ENCODE data around the gene OR4C12. TPM values are rescaled to one million over a fixed set of nuclear protein-coding genes. Genes with fewer than 3 reads are reported as not detected.
"Not testable (repeated sequence)": the region's sequence is repeated elsewhere in the genome, so short reads cannot be mapped to it uniquely, and the experiment has no call there.

The OR4C12 gene
- total RNA-seq, result not detected
- polyA plus RNA-seq, result not detected
- long read RNA-seq, donor 1, result 0 reads
- long read RNA-seq, donor 2, result 0 reads
- long read RNA-seq, donor 3, result 0 reads
- long read RNA-seq, donor 4, result 0 reads
- long read RNA-seq, donor 5, result 0 reads
- long read RNA-seq, donor 6, result 0 reads
- long read RNA-seq, donor 7, result 0 reads
- long read RNA-seq, donor 8, result 0 reads
- long read RNA-seq, donor 9, result 0 reads
- long read RNA-seq, donor 10, result 0 reads

GRCh38 chr11:49982435-49982834 lies at the start of gene OR4C12:
Gene OR4C12, minus strand, starts transcription at chr11:49982535. Its CDS starts 34 bp downstream, at chr11:49982501.
- H3K9me3 ChIP-seq (replicated peaks in 1 of 3); intact Hi-C loops (cut with DNase I); H3K4me3 ChIP-seq; H3K27me3 ChIP-seq; DNase-seq; H3K27ac ChIP-seq; H3K36me3 ChIP-seq (replicated peaks in 1 of 2); H3K4me1 ChIP-seq (replicated peaks in 1 of 2): not testable (repeated sequence)
- WGBS, 4 donors, result 24 to 41% (median 35%) methylated on average over 1 of the region's 1 CpG

GRCh38 chr11:50030193-50030592 lies 47.9 kb upstream of the OR4C12 start:
- Histone ChIP-seq H3K27ac (no peak overlapping the region), H3K4me3 (no peak overlapping the region), H3K9me3 (replicated peaks in 1 of 3) (no peaks in the 10 kb centered on the region), H3K4me1 (replicated peaks in 1 of 2) (no peaks in the 10 kb centered on the region), H3K36me3 (replicated peaks in 1 of 2) (no peaks in the 10 kb centered on the region), H3K27me3 (no peaks in the 10 kb centered on the region)
- no peak for DNase-seq
- WGBS, 4 donors, result 21 to 35% (median 22%) methylated on average over 1 of the region's 1 CpG
- intact Hi-C loops (cut with DNase I), result no loop called here
- TF ChIP-seq CTCF (IDR thresholded peaks at IDR 0.05) (no peak), POLR2A (IDR thresholded peaks at IDR 0.05) (no peak)

- H3K36me3 ChIP-seq (replicated peaks in 1 of 2), result no peaks in the 10 kb centered on the region
- no peak overlapping the region for H3K4me3 ChIP-seq
- 34 to 48% (median 40%) methylated on average over 6 of the region's 6 CpGs for WGBS, 4 donors
- no peak overlapping the region for H3K27ac ChIP-seq
- H3K27me3 ChIP-seq, result no peaks in the 10 kb centered on the region
- TF ChIP-seq CTCF (IDR thresholded peaks at IDR 0.05) (peak; percentile 40 to 57 (median 48)), POLR2A (IDR thresholded peaks at IDR 0.05) (no peak)
- peak; percentile 41 to 78 (median 62) for DNase-seq
- H3K4me1 ChIP-seq (replicated peaks in 1 of 2), result no peaks in the 10 kb centered on the region
- no peaks in the 10 kb centered on the region for H3K9me3 ChIP-seq (replicated peaks in 1 of 3)
- intact Hi-C loops (cut with DNase I), result no loop called here
These were observed 13.2 kb upstream of the OR4C12 start for GRCh38 chr11:49995565-49995964.

- intact Hi-C loops (cut with DNase I); H3K4me3 ChIP-seq; H3K27ac ChIP-seq; H3K27me3 ChIP-seq; H3K4me1 ChIP-seq (replicated peaks in 1 of 2); H3K36me3 ChIP-seq (replicated peaks in 1 of 2); H3K9me3 ChIP-seq (replicated peaks in 1 of 3); DNase-seq: not testable (repeated sequence)
- 79 to 86% (median 80%) methylated on average over 4 of the region's 4 CpGs for WGBS, 4 donors
These were observed 8.9 kb downstream of the OR4C12 start for GRCh38 chr11:49973439-49973838.

- TF ChIP-seq CTCF (IDR thresholded peaks at IDR 0.05) (no peak), POLR2A (IDR thresholded peaks at IDR 0.05) (no peak)
- no peak within 1 kb of the TSS for H3K4me3 ChIP-seq
- H3K36me3 ChIP-seq (replicated peaks in 1 of 2), result no peaks in the 10 kb centered on the region
- H3K9me3 ChIP-seq (replicated peaks in 1 of 3), result no peaks in the 10 kb centered on the region
- intact Hi-C loops (cut with DNase I), result no loop called here
- no peak within 1 kb of the TSS for H3K27ac ChIP-seq
- H3K27me3 ChIP-seq, result no peaks in the 10 kb centered on the region
- no peaks in the 10 kb centered on the region for H3K4me1 ChIP-seq (replicated peaks in 1 of 2)
- no peak for DNase-seq
- WGBS, 4 donors, result 57 to 85% (median 67%) methylated on average over 1 of the region's 1 CpG
These were observed 30.2 kb downstream of the OR4C12 start, which contains the start of gene OR4C13 for GRCh38 chr11:49952091-49952490. Gene OR4C13, plus strand, starts transcription at chr11:49952391. Its CDS starts 32 bp downstream, at chr11:49952423.

GRCh38 chr11:49948701-49949100 lies 33.6 kb downstream of the OR4C12 start:
- 47 to 69% (median 61%) methylated on average over 1 of the region's 1 CpG for WGBS, 4 donors
- DNase-seq; intact Hi-C loops (cut with DNase I): not testable (repeated sequence)

More at GRCh38 chr11:49948701-49949100, 33.6 kb downstream of the OR4C12 start:
- H3K27ac ChIP-seq; H3K9me3 ChIP-seq (replicated peaks in 1 of 3); H3K27me3 ChIP-seq; H3K4me3 ChIP-seq; H3K4me1 ChIP-seq (replicated peaks in 1 of 2); H3K36me3 ChIP-seq (replicated peaks in 1 of 2): not testable (repeated sequence)
